K562 (cell line): ENCODE results near the gene TTC32. TPM values are rescaled to one million over a fixed set of nuclear protein-coding genes. Genes with fewer than 3 reads are reported as not detected.

Experiments used
- ARID2 ChIP-seq: fragments of 450-650 bp; IDR thresholded peaks from 2 replicates; pipeline ENCODE4 v1.6.1; 2017; ENCODE audit warnings: antibody characterized with exemption, mild to moderate bottlenecking
- ATF6 ChIP-seq: sonication (generic); formaldehyde crosslinking; IDR thresholded peaks from 2 replicates; pipeline ENCODE4 v1.4.0; 2020; ENCODE audit warnings: mild to moderate bottlenecking, missing genetic modification reagents
- BRD4 ChIP-seq: fragments of 200-600 bp; sonication (generic); IDR thresholded peaks from 2 replicates; pipeline ENCODE4 v1.6.1; 2017; ENCODE audit warnings: inconsistent platforms
- CREM ChIP-seq: IDR thresholded peaks from 2 replicates; pipeline ENCODE4 v1.6.1; 2014; ENCODE audit warnings: antibody characterized with exemption, low read depth
- E2F4 ChIP-seq: sonication (generic); formaldehyde crosslinking; IDR thresholded peaks from 2 replicates; pipeline ENCODE4 v1.8.0; 2022; ENCODE audit warnings: mild to moderate bottlenecking, low read depth, missing genetic modification reagents
- ERF ChIP-seq: fragments of 450-650 bp; formaldehyde crosslinking; IDR thresholded peaks from 2 replicates; pipeline ENCODE4 v1.4.0; 2020; ENCODE audit warnings: mild to moderate bottlenecking, mixed read lengths
- FOSL1 ChIP-seq: fragments of 200-800 bp; sonication (Bioruptor generic); conservative IDR thresholded peaks from 2 replicates; pipeline ENCODE4 v1.6.1; 2016; ENCODE audit warnings: missing genetic modification characterization, missing compliant biosample characterization
- FOXM1 ChIP-seq, 2 experiments: fragments of 450-650 bp in 1 of 2; sonication (generic) in 1 of 2; formaldehyde crosslinking in 1 of 2; IDR thresholded peaks; 2 replicates each; pipeline versions ENCODE4 v1.6.1 to v1.9.0; 2017 to 2022; ENCODE audit warnings: low read depth in 2 of 2, mild to moderate bottlenecking in 2 of 2, missing genetic modification reagents in 1 of 2, moderate library complexity in 1 of 2
- HCFC1 ChIP-seq: IDR thresholded peaks from 2 replicates; pipeline ENCODE4 v1.6.1; 2012; ENCODE audit warnings: low read depth, low read length, improper control_type of control experiment
- HDAC3 ChIP-seq: fragments of 450-650 bp; IDR thresholded peaks from 2 replicates; pipeline ENCODE4 v1.6.1; 2018; ENCODE audit warnings: borderline replicate concordance, mild to moderate bottlenecking, moderate library complexity; ENCODE audit not compliant: partially characterized antibody
- HMBOX1 ChIP-seq: sonication (generic); IDR thresholded peaks from 2 replicates; pipeline ENCODE4 v1.6.1; 2016
- HNRNPK ChIP-seq: fragments of 200-400 bp; formaldehyde crosslinking; IDR thresholded peaks from one replicate; pipeline ENCODE4 v1.6.1; 2018; ENCODE audit warnings: mild to moderate bottlenecking, low read depth, low read length; ENCODE audit not compliant: poor library complexity, severe bottlenecking
- KDM1A ChIP-seq, 2 experiments: fragments of 450-650 bp; IDR thresholded peaks; 2 replicates each; pipeline ENCODE4 v1.6.1; 2016; ENCODE audit warnings: mild to moderate bottlenecking in 2 of 2
- NEUROD1 ChIP-seq: fragments of 150-350 bp; IDR thresholded peaks from 2 replicates; pipeline ENCODE4 v1.6.1; 2014; ENCODE audit warnings: borderline replicate concordance, low read length, low read depth; ENCODE audit not compliant: partially characterized antibody
- TAF7 ChIP-seq: fragments of 450-650 bp; IDR thresholded peaks from 2 replicates; pipeline ENCODE4 v1.6.1; 2016; ENCODE audit warnings: missing genetic modification characterization, missing compliant biosample characterization
- XRCC4 ChIP-seq: IDR thresholded peaks from one replicate; pipeline ENCODE4 v1.6.1; 2011; ENCODE audit not compliant: insufficient read depth, insufficient read length; ENCODE audit errors: extremely low read depth
- ZFP30 ChIP-seq: fragments of 250-450 bp; sonication (Bioruptor Pico); IDR thresholded peaks from 2 replicates; pipeline ENCODE4 v1.8.0; 2022; ENCODE audit warnings: moderate library complexity, mild to moderate bottlenecking, inconsistent platforms, borderline replicate concordance
- ZKSCAN8 ChIP-seq: fragments of 200-800 bp; sonication (Bioruptor generic); IDR thresholded peaks from 2 replicates; pipeline ENCODE4 v1.6.1; 2016; ENCODE audit warnings: missing genetic modification characterization, missing compliant biosample characterization
- ZNF140 ChIP-seq: fragments of 250-450 bp; sonication (Bioruptor Pico); IDR thresholded peaks from 2 replicates; pipeline ENCODE4 v1.8.0; 2021; ENCODE audit warnings: moderate library complexity, mild to moderate bottlenecking, inconsistent platforms
- ZNF518B ChIP-seq: fragments of 250-450 bp; sonication (Bioruptor Pico); IDR thresholded peaks from 2 replicates; pipeline ENCODE4 v1.5.0; 2021; ENCODE audit warnings: mild to moderate bottlenecking, moderate library complexity
- ZNF696 ChIP-seq: fragments of 250-450 bp; sonication (Bioruptor Pico); conservative IDR thresholded peaks from 2 replicates; pipeline ENCODE4 v1.4.0; 2020; ENCODE audit warnings: mild to moderate bottlenecking, moderate library complexity
- polyA plus RNA-seq, 8 experiments: library from polyadenylated mRNA; depleted of rRNA in 4 of 8; stranded (reverse) in 5 of 8; unstranded in 3 of 8; fragments of >200 nt; fragmentation: Nextera tagmentation in 2 of 8; fragmentation: Illumina TruSeq in 1 of 8; extraction: Ambion mirVana in 2 of 8; extraction: Trizol in 1 of 8; gene quantifications; 2 replicates each; pipeline versions ENCODE4 v1.2.1 to v1.2.3, GENCODE V29; 2011 to 2014; ENCODE audit warnings: inconsistent platforms in 1 of 8, missing spikeins in 1 of 8
- total RNA-seq, 7 experiments: library from RNA; depleted of rRNA in 6 of 7; stranded (reverse); fragments of >200 nt in 6 of 7; fragmentation: Illumina TruSeq in 2 of 7; extraction: Trizol in 2 of 7; gene quantifications; 2 replicates each; pipeline versions ENCODE4 v1.2.1 to v1.2.3, GENCODE V29; 2011 to 2021; ENCODE audit warnings: low replicate concordance in 1 of 7

The TTC32 gene
- total and polyA plus RNA-seq, 9 of the 15 experiments (the other 6 are each of a cell fraction or from before 2014, with no cell fraction given): 27.6 to 71.4 (median 52.6) TPM

- no peak for TF ChIP-seq E2F4 (CRISPR knock-in tag)
- TF ChIP-seq ZNF140 (CRISPR knock-in tag): no peak
- TF ChIP-seq FOXM1 (IDR thresholded peaks at IDR 0.05; ENCODE audit: low read depth): no peak
- no peak for TF ChIP-seq FOXM1 (CRISPR knock-in tag; IDR thresholded peaks at IDR 0.05; ENCODE audit: low read depth)
- TF ChIP-seq ZNF696 (CRISPR knock-in tag): no peak
- TF ChIP-seq ERF (CRISPR knock-in tag): no peak
- no peak for TF ChIP-seq ZFP30 (CRISPR knock-in tag)
- TF ChIP-seq CREM: no peak
- TF ChIP-seq ZNF518B (CRISPR knock-in tag): no peak
- no peak for TF ChIP-seq ATF6 (CRISPR knock-in tag)
- peak; percentile 13 for TF ChIP-seq HDAC3
- no peak for TF ChIP-seq ARID2
- TF ChIP-seq TAF7 (tag): peak; percentile 68; the same call in 1 of the 2 replicates
- no peak for TF ChIP-seq KDM1A (IDR thresholded peaks at IDR 0.05)
- TF ChIP-seq XRCC4: no peak
- no peak for TF ChIP-seq NEUROD1
- no peak for TF ChIP-seq HCFC1
- 0 out of 2 replicates have a peak, but pooled peaks have one; percentile 32 for TF ChIP-seq ZKSCAN8
- peak; percentile 95 for TF ChIP-seq BRD4
- peak; percentile 6; the same call in 1 of the 2 replicates for TF ChIP-seq HMBOX1
- no peak for TF ChIP-seq HNRNPK
- peak; percentile 36; the same call in 1 of the 2 replicates for TF ChIP-seq FOSL1 (tag)
These were observed 495 bp upstream of the TTC32 start (continued) for GRCh38 chr2:19902216-19902740.
